ENCODE data around the gene LTBP2. TPM values are rescaled to one million over a fixed set of nuclear protein-coding genes. Genes with fewer than 3 reads are reported as not detected.

LTBP2 gene
- total RNA-seq, 2 experiments from 2014 or later = 0.04 to 0.37 TPM

GRCh38 chr14:74636424-74637177 lies 24.6 kb upstream of the LTBP2 start:
- no peak overlapping the region for H3K27ac Mint-ChIP-seq
- H3K27me3 Mint-ChIP-seq = peaks cover 2% of the 10 kb centered on the region
- H3K36me3 Mint-ChIP-seq (ENCODE audit: low read depth) = no peaks in the 10 kb centered on the region
- no peaks in the 10 kb centered on the region for H3K4me1 Mint-ChIP-seq
- H3K4me3 Mint-ChIP-seq = no peak overlapping the region
- no peaks in the 10 kb centered on the region for H3K9me3 Mint-ChIP-seq (ENCODE audit: low read depth)
- POLR2A ChIA-PET = no interaction called here
- no peak for DNase-seq
- intact Hi-C loops (cut with DNase I, micrococcal nuclease) = no loop called here
- CTCF ChIA-PET = interaction anchor here (0.9 to 1.1 kb wide), 2 partner anchors 28 to 30 kb away, joined by 3 read pairs; no protein-coding TSS in a partner anchor
- ATAC-seq = no peak

GRCh38 chr14:74635847-74636246 lies 23.8 kb upstream of the LTBP2 start:
- ChIA-PET POLR2A (no interaction called here), CTCF (interaction anchor here (0.9 to 2.0 kb wide), 3 partner anchors 7 to 30 kb away, joined by 3 to 4 read pairs (median 3); no protein-coding TSS in a partner anchor)
- no peak overlapping the region for H3K4me3 Mint-ChIP-seq
- no peak overlapping the region for H3K27ac Mint-ChIP-seq
- DNase-seq (no peak), ATAC-seq (no peak)
- H3K36me3 Mint-ChIP-seq (ENCODE audit: low read depth) = no peaks in the 10 kb centered on the region
- intact Hi-C loops (cut with DNase I, micrococcal nuclease) = no loop called here
- H3K9me3 Mint-ChIP-seq (ENCODE audit: low read depth) = no peaks in the 10 kb centered on the region
- peaks cover 2% of the 10 kb centered on the region for H3K27me3 Mint-ChIP-seq
- H3K4me1 Mint-ChIP-seq = no peaks in the 10 kb centered on the region

DNA sequence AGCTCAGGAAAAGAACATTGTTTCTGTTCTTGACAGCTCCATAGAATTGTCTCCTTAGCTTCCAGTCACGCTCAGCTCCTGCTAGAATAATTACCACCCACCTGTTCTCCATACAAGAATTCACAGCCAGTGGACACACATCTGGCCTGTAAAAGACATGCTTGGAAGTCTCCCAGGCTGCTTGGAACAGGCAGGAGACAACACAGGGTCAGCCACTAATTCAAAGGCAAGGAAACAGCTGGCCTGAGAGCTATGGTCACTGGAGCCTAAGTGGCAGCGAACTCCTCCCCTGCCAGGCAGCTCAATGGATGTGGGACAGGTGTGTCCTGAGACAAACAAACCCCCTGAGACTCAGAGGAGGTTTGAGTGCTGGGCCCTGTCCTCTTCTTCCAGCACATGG lies 22.9 kb upstream of the LTBP2 start:
- Mint-ChIP-seq H3K9me3 (ENCODE audit: low read depth) (no peaks in the 10 kb centered on the region), H3K27me3 (peaks cover 2% of the 10 kb centered on the region), H3K4me1 (no peaks in the 10 kb centered on the region), H3K27ac (no peak overlapping the region), H3K36me3 (ENCODE audit: low read depth) (no peaks in the 10 kb centered on the region), H3K4me3 (no peak overlapping the region)
- intact Hi-C loops (cut with DNase I, micrococcal nuclease) = no loop called here
- ATAC-seq (no peak), DNase-seq (no peak)
- POLR2A ChIA-PET = no interaction called here
- CTCF ChIA-PET = interaction anchor here (1.0 to 2.0 kb wide), 3 partner anchors 8 to 24 kb away, joined by 3 to 4 read pairs (median 4); no protein-coding TSS in a partner anchor

DNA sequence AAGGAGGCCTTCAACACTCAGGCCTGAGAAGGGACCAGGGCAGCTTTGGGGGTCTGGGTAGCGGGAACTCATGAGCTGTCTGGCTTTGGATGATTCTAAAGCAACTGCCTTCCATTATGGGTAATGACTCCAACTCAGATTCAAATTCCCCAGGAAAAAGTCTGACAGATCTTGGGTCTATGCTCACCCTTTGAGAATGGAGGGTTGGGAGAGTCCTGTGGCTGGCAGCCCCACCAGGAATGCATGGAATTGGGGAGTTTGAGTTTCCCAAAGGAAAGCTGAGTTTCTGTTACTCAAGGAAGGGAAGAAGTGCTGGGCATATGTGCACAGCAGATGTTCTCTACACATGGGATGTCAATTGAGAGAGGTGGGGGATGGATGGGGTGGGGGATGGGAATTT lies 22.4 kb upstream of the LTBP2 start:
- H3K27me3 Mint-ChIP-seq = peaks cover 2% of the 10 kb centered on the region
- no peaks in the 10 kb centered on the region for H3K36me3 Mint-ChIP-seq (ENCODE audit: low read depth)
- ChIA-PET CTCF (interaction anchor here (1.0 to 2.0 kb wide), 3 partner anchors 9 to 24 kb away, joined by 3 to 4 read pairs (median 4); no protein-coding TSS in a partner anchor), POLR2A (interaction anchor here (0.6 kb wide), 1 partner anchor 80 kb away, joined by 5 read pairs; no protein-coding TSS in a partner anchor)
- H3K9me3 Mint-ChIP-seq (ENCODE audit: low read depth) = no peaks in the 10 kb centered on the region
- intact Hi-C loops (cut with DNase I, micrococcal nuclease) = no loop called here
- H3K4me1 Mint-ChIP-seq = no peaks in the 10 kb centered on the region
- no peak for ATAC-seq
- no peak for DNase-seq
- H3K4me3 Mint-ChIP-seq = no peak overlapping the region
- H3K27ac Mint-ChIP-seq = no peak overlapping the region

DNA sequence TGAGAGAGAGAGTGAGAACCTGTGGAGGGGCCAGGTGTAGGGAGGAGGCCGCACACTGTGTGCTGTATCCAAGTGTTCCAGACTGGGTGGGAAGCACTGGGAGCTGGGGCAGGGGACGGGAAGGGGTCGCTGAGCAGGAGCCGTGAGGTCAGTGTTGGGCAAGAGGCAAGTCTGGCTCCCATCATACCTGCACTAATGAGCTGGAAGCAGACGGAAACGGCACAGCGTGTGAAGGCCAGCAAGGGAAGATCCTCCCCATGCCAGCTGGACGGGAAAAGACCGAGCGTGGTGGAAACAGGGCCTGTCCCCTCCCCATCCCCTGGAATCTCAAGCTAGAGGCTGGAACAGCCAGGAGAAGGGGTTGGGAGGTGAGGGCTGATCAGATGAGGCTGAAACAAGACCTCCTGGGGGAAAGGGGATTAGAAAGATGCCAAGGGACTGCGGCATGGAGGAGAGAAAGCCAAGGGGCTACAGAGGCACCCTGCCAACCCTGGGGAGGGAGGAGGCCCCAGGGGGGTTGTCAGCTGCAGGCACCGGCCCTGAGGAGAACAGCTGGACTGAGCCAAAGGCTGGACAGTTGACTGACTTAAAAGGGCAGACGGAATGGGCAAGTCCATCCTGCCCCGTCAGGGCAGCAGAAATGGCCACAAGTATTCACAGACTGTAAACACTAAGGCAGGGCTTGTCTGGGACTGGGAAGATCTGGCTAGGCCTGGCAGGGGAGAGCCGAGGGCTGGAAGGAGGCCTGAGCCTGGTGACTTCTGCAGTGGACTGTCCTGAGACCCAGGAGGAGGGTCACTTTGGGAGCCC lies 19.0 kb upstream of the LTBP2 start:
- H3K27me3 Mint-ChIP-seq = peaks cover 1% of the 10 kb centered on the region
- no peak overlapping the region for H3K4me3 Mint-ChIP-seq
- ATAC-seq (no peak), DNase-seq (no peak)
- no peaks in the 10 kb centered on the region for H3K4me1 Mint-ChIP-seq
- no peak overlapping the region for H3K27ac Mint-ChIP-seq
- no peaks in the 10 kb centered on the region for H3K9me3 Mint-ChIP-seq (ENCODE audit: low read depth)
- CTCF ChIA-PET = interaction anchor here (0.5 to 2.0 kb wide), 5 partner anchors 12 to 222 kb away, joined by 3 to 9 read pairs (median 3); no protein-coding TSS in a partner anchor
- POLR2A ChIA-PET = no interaction called here
- no peaks in the 10 kb centered on the region for H3K36me3 Mint-ChIP-seq (ENCODE audit: low read depth)
- intact Hi-C loops (cut with DNase I, micrococcal nuclease) = no loop called here

GRCh38 chr14:74628418-74628817 lies 16.4 kb upstream of the LTBP2 start:
- Mint-ChIP-seq H3K36me3 (ENCODE audit: low read depth) (no peaks in the 10 kb centered on the region), H3K4me3 (no peak overlapping the region), H3K9me3 (ENCODE audit: low read depth) (no peaks in the 10 kb centered on the region), H3K27ac (no peak overlapping the region), H3K27me3 (no peaks in the 10 kb centered on the region), H3K4me1 (no peaks in the 10 kb centered on the region)
- intact Hi-C loops (cut with DNase I, micrococcal nuclease) = no loop called here
- ChIA-PET CTCF (interaction anchor here (1.3 to 1.4 kb wide), 2 partner anchors 11 to 19 kb away, joined by 4 to 5 read pairs; no protein-coding TSS in a partner anchor), POLR2A (interaction anchor here (0.5 kb wide), 1 partner anchor 317 kb away, joined by 3 read pairs; no protein-coding TSS in a partner anchor)
- no peak for ATAC-seq
- DNase-seq = no peak

DNA sequence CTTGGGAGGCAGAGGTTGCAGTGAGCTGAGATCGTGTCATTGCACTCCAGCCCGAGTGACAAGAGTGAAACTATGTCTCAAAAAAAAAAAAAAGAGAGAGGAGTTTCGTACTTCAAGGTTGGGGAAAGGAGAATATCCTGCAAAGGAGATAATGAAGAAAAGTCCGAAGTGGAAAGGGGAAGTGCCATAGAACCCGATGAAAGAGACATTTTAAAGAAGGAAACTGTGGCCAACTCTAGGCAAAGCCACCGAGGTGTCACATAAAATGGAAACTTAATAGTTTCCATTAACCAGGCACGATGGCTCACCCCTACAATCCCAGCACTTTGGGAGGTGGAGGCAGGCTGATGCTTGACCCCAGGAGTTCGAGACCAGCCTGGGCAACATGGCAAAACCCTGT lies 15.0 kb upstream of the LTBP2 start:
- H3K27ac Mint-ChIP-seq = no peak overlapping the region
- no peak for ATAC-seq
- H3K4me3 Mint-ChIP-seq = no peak overlapping the region
- H3K36me3 Mint-ChIP-seq (ENCODE audit: low read depth) = no peaks in the 10 kb centered on the region
- H3K9me3 Mint-ChIP-seq (ENCODE audit: low read depth) = no peaks in the 10 kb centered on the region
- H3K27me3 Mint-ChIP-seq = no peaks in the 10 kb centered on the region
- ChIA-PET CTCF (interaction anchor here (0.7 to 1.1 kb wide), 3 partner anchors 9 to 18 kb away, joined by 3 to 5 read pairs (median 3); no protein-coding TSS in a partner anchor), POLR2A (interaction anchor here (0.6 kb wide), 1 partner anchor 32 kb away, joined by 5 read pairs; no protein-coding TSS in a partner anchor)
- H3K4me1 Mint-ChIP-seq = no peaks in the 10 kb centered on the region
- no peak for DNase-seq
- intact Hi-C loops (cut with DNase I, micrococcal nuclease) = no loop called here

- ChIA-PET CTCF (interaction anchor here (0.6 kb wide), 1 partner anchor 36 kb away, joined by 3 read pairs; no protein-coding TSS in a partner anchor), POLR2A (no interaction called here)
- Mint-ChIP-seq H3K9me3 (ENCODE audit: low read depth) (no peaks in the 10 kb centered on the region), H3K4me3 (no peak overlapping the region), H3K27ac (no peak overlapping the region), H3K4me1 (peaks cover 35% of the 10 kb centered on the region), H3K27me3 (no peaks in the 10 kb centered on the region), H3K36me3 (ENCODE audit: low read depth) (no peaks in the 10 kb centered on the region)
- no peak for DNase-seq
- intact Hi-C loops (cut with DNase I, micrococcal nuclease) = no loop called here
- ATAC-seq = no peak
These were observed 10.2 kb upstream of the LTBP2 start for GRCh38 chr14:74622257-74622656.

DNA sequence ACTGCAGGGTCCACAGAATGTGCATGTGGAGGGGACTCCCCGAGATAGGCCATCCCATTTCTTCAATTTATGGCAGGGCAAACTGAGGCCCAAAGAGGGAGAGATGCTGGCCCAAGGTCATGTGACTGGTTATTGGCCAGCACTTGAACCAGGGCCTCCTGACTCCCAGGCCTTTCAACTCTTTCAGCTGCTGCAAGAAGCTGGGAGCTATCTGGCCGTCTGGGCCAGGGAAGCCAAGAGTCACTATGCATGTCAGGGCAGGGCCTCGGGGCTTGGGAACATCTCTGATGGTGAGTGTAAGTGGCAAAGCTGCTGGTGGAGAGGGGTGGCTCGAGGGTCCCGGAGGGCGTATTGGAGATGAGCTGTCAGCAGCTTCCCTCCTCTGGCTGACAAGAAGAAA lies 9.5 kb upstream of the LTBP2 start:
- H3K27me3 Mint-ChIP-seq = no peaks in the 10 kb centered on the region
- ChIA-PET CTCF (interaction anchor here (0.6 to 4.5 kb wide), 3 partner anchors 11 to 36 kb away, joined by 3 to 40 read pairs (median 3); no protein-coding TSS in a partner anchor), POLR2A (no interaction called here)
- no peaks in the 10 kb centered on the region for H3K9me3 Mint-ChIP-seq (ENCODE audit: low read depth)
- H3K27ac Mint-ChIP-seq = no peak overlapping the region
- DNase-seq (no peak), ATAC-seq (no peak)
- no peak overlapping the region for H3K4me3 Mint-ChIP-seq
- H3K36me3 Mint-ChIP-seq (ENCODE audit: low read depth) = no peaks in the 10 kb centered on the region
- peaks cover 38% of the 10 kb centered on the region for H3K4me1 Mint-ChIP-seq
- intact Hi-C loops (cut with DNase I, micrococcal nuclease) = no loop called here

- ChIA-PET CTCF (interaction anchor here (1.1 to 4.5 kb wide), 2 partner anchors 10 to 12 kb away, joined by 3 to 40 read pairs; no protein-coding TSS in a partner anchor), POLR2A (no interaction called here)
- DNase-seq (no peak), ATAC-seq (no peak)
- Mint-ChIP-seq H3K4me1 (peaks cover 44% of the 10 kb centered on the region), H3K4me3 (no peak overlapping the region), H3K36me3 (ENCODE audit: low read depth) (no peaks in the 10 kb centered on the region), H3K27ac (no peak overlapping the region), H3K9me3 (ENCODE audit: low read depth) (no peaks in the 10 kb centered on the region), H3K27me3 (peaks cover 1% of the 10 kb centered on the region)
- intact Hi-C loops (cut with DNase I, micrococcal nuclease) = no loop called here
These were observed 8.9 kb upstream of the LTBP2 start for GRCh38 chr14:74620923-74621322.

GRCh38 chr14:74620497-74620921 lies 8.5 kb upstream of the LTBP2 start:
- intact Hi-C loops (cut with DNase I, micrococcal nuclease) = no loop called here
- Mint-ChIP-seq H3K9me3 (ENCODE audit: low read depth) (no peaks in the 10 kb centered on the region), H3K4me3 (no peak overlapping the region), H3K27me3 (peaks cover 5% of the 10 kb centered on the region), H3K27ac (peak overlapping the region; percentile 26), H3K4me1 (peaks cover 49% of the 10 kb centered on the region), H3K36me3 (ENCODE audit: low read depth) (no peaks in the 10 kb centered on the region)
- POLR2A ChIA-PET = no interaction called here
- CTCF ChIA-PET = interaction anchor here (1.1 to 4.5 kb wide), 2 partner anchors 10 to 12 kb away, joined by 3 to 40 read pairs; no protein-coding TSS in a partner anchor
- ATAC-seq (peak; percentile 72), DNase-seq (peak; percentile 59)
